ENCODE measurements around the gene TRIOBP. TPM values are rescaled to one million over a fixed set of nuclear protein-coding genes. Genes with fewer than 3 reads are reported as not detected.

The TRIOBP gene
- total RNA-seq, 2 experiments from 2014 or later = 45.2 to 45.8 TPM

- Mint-ChIP-seq H3K36me3 (ENCODE audit: low read depth) (no peaks in the 10 kb centered on the region), H3K4me3 (no peak overlapping the region), H3K27ac (no peak overlapping the region), H3K4me1 (ENCODE audit: low read depth) (peaks cover 20% of the 10 kb centered on the region), H3K27me3 (ENCODE audit: low read depth) (peaks cover 29% of the 10 kb centered on the region), H3K9me3 (ENCODE audit: insufficient read depth) (no peaks in the 10 kb centered on the region)
- DNase-seq (no peak), ATAC-seq (peak; percentile 43)
- CTCF ChIA-PET = interaction anchor here (0.7 to 6.4 kb wide), 22 partner anchors 9 to 233 kb away, joined by 3 to 111 read pairs (median 4); partner anchors contain the start of genes ANKRD54, C22orf23, GCAT and MICALL1
- POLR2A ChIA-PET = interaction anchor here (1.3 to 2.5 kb wide), 3 partner anchors 11 to 146 kb away, joined by 3 to 7 read pairs (median 6); partner anchors contain the start of genes ANKRD54 and GCAT
Measured at GRCh38 chr22:37819105-37819433, 122.2 kb downstream of the TRIOBP start.

GRCh38 chr22:37820350-37820749 lies 123.5 kb downstream of the TRIOBP start:
- Mint-ChIP-seq H3K27ac (no peak overlapping the region), H3K4me1 (ENCODE audit: low read depth) (peaks cover 24% of the 10 kb centered on the region), H3K27me3 (ENCODE audit: low read depth) (peaks cover 29% of the 10 kb centered on the region), H3K4me3 (no peak overlapping the region), H3K9me3 (ENCODE audit: insufficient read depth) (no peaks in the 10 kb centered on the region), H3K36me3 (ENCODE audit: low read depth) (no peaks in the 10 kb centered on the region)
- no peak for DNase-seq
- ChIA-PET CTCF (interaction anchor here (2.3 to 6.4 kb wide), 4 partner anchors 11 to 145 kb away, joined by 7 to 111 read pairs (median 47); partner anchors contain the start of gene GCAT), POLR2A (interaction anchor here (0.6 kb wide), 1 partner anchor 299 kb away, joined by 3 read pairs; no protein-coding TSS in a partner anchor)
- ATAC-seq = no peak

- POLR2A ChIA-PET = no interaction called here
- Mint-ChIP-seq H3K9me3 (ENCODE audit: insufficient read depth) (no peaks in the 10 kb centered on the region), H3K36me3 (ENCODE audit: low read depth) (no peaks in the 10 kb centered on the region), H3K4me1 (ENCODE audit: low read depth) (peaks cover 26% of the 10 kb centered on the region), H3K4me3 (no peak overlapping the region), H3K27me3 (ENCODE audit: low read depth) (peaks cover 29% of the 10 kb centered on the region), H3K27ac (no peak overlapping the region)
- DNase-seq (no peak), ATAC-seq (no peak)
- CTCF ChIA-PET = interaction anchor here (1.0 to 1.3 kb wide), 2 partner anchors 15 to 41 kb away, joined by 5 to 6 read pairs; partner anchors contain the start of gene GCAT
Measured at GRCh38 chr22:37822079-37822833, 125.4 kb downstream of the TRIOBP start.

- DNase-seq (no peak), ATAC-seq (no peak)
- Mint-ChIP-seq H3K36me3 (ENCODE audit: low read depth) (peaks cover 4% of the 10 kb centered on the region), H3K4me1 (ENCODE audit: low read depth) (peaks cover 16% of the 10 kb centered on the region), H3K9me3 (ENCODE audit: insufficient read depth) (no peaks in the 10 kb centered on the region), H3K4me3 (peak within 1 kb of the TSS; percentile 72), H3K27me3 (ENCODE audit: low read depth) (peaks cover 29% of the 10 kb centered on the region), H3K27ac (no peak within 1 kb of the TSS)
- ChIA-PET CTCF (interaction anchor here (1.0 to 1.3 kb wide), 4 partner anchors 10 to 40 kb away, joined by 3 to 6 read pairs (median 4); partner anchors contain the start of genes ANKRD54 and GCAT), POLR2A (interaction anchor here (1.1 kb wide), 1 partner anchor 142 kb away, joined by 3 read pairs; no protein-coding TSS in a partner anchor)
Measured at GRCh38 chr22:37823134-37823985, 126.5 kb downstream of the TRIOBP start, which contains the start of gene GALR3. Gene GALR3, plus strand, starts transcription at chr22:37823382. Its CDS starts 25 bp downstream, at chr22:37823407.

GRCh38 chr22:37824674-37825641 lies 128.1 kb downstream of the TRIOBP start:
- H3K4me1 Mint-ChIP-seq (ENCODE audit: low read depth) = peaks cover 9% of the 10 kb centered on the region
- ChIA-PET POLR2A (no interaction called here), CTCF (interaction anchor here (1.0 to 1.4 kb wide), 5 partner anchors 9 to 141 kb away, joined by 3 to 4 read pairs (median 3); partner anchors contain the start of gene ANKRD54)
- peaks cover 22% of the 10 kb centered on the region for H3K27me3 Mint-ChIP-seq (ENCODE audit: low read depth)
- peak overlapping the region; percentile 75 for H3K27ac Mint-ChIP-seq
- DNase-seq (peak; percentile 40), ATAC-seq (peak; percentile 69)
- H3K36me3 Mint-ChIP-seq (ENCODE audit: low read depth) = peaks cover 10% of the 10 kb centered on the region
- H3K4me3 Mint-ChIP-seq = peak overlapping the region; percentile 72
- no peaks in the 10 kb centered on the region for H3K9me3 Mint-ChIP-seq (ENCODE audit: insufficient read depth)

Other genes starting within 250 kb of the TRIOBP start
- gene MFNG, start 210.7 kb upstream of the TRIOBP start, total RNA-seq = 100 to 1,000 TPM; 227 to 232 TPM
- gene CARD10, start 177.6 kb upstream of the TRIOBP start, total RNA-seq = under 1 TPM in 1 of 2 experiments, not detected in 1; 0.31 TPM
- under 1 TPM; 0.13 to 0.21 TPM for gene CDC42EP1, start 136.6 kb upstream of the TRIOBP start, total RNA-seq
- not detected for gene LGALS2, start 117.0 kb upstream of the TRIOBP start, total RNA-seq
- 10 to 100 TPM; 66.3 to 69.5 TPM for gene GGA1, start 88.2 kb upstream of the TRIOBP start, total RNA-seq
- gene SH3BP1, start 57.4 kb upstream of the TRIOBP start, total RNA-seq = 100 to 1,000 TPM; 216 to 218 TPM
- 10 to 100 TPM; 31.5 to 33.5 TPM for gene PDXP, start 38.3 kb upstream of the TRIOBP start, total RNA-seq
- gene LGALS1, start 21.4 kb upstream of the TRIOBP start, total RNA-seq = 1,000 to 10,000 TPM; 1,444 to 1,502 TPM
- gene NOL12, start 10.7 kb upstream of the TRIOBP start, total RNA-seq = 10 to 100 TPM; 42.6 to 45.3 TPM
- 10 to 100 TPM; 14.3 to 18.3 TPM for gene GCAT, start 110.9 kb downstream of the TRIOBP start, total RNA-seq
- gene GALR3, start 126.3 kb downstream of the TRIOBP start, total RNA-seq = under 1 TPM in 1 of 2 experiments, not detected in 1; 0.24 TPM
- gene ANKRD54, start 147.3 kb downstream of the TRIOBP start, total RNA-seq = 10 to 100 TPM; 28.6 to 29.9 TPM
- 100 to 1,000 TPM; 391 to 410 TPM for gene EIF3L, start 152.4 kb downstream of the TRIOBP start, total RNA-seq
- 10 to 100 TPM; 21.3 to 24.5 TPM for gene MICALL1, start 209.2 kb downstream of the TRIOBP start, total RNA-seq

All from activated CD8-positive, alpha-beta T cell treated with anti-CD3 and anti-CD28 coated beads, Interleukin-2, amount 10 ng/mL, durations not matched to agents 7 days and 5 days (primary cell).